Testis (tissue), 3 donors: ENCODE measurements around the gene CCKAR. TPM values are rescaled to one million over a fixed set of nuclear protein-coding genes. Genes with fewer than 3 reads are reported as not detected.

ENCODE experiments used
- DNase-seq: peaks from one replicate; pipeline ENCODE4 v3.0.0-alpha.2; 2019
- H3K27ac ChIP-seq, 2 donors: fragments of 200-600 bp; sonication (generic); one replicate each; pipeline ENCODE4 v1.5.1; 2019
- H3K27me3 ChIP-seq: fragments of 200-600 bp; sonication (generic); one replicate; pipeline ENCODE4 v1.5.1; 2019
- H3K36me3 ChIP-seq: fragments of 200-600 bp; sonication (generic); one replicate; pipeline ENCODE4 v1.5.1; 2017; ENCODE audit warnings: low read depth; ENCODE audit errors: missing control alignments
- H3K4me1 ChIP-seq: fragments of 200-600 bp; sonication (generic); one replicate; pipeline ENCODE4 v1.5.1; 2019
- H3K4me3 ChIP-seq, 2 donors: fragments of 200-600 bp; sonication (generic); one replicate each; pipeline ENCODE4 v1.5.1; 2017 to 2019
- H3K9me3 ChIP-seq: fragments of 200-600 bp; sonication (generic); one replicate; pipeline ENCODE4 v1.5.1; 2017
- CTCF ChIP-seq, 3 experiments: fragments of 450-650 bp in 2 of 3; fragments of 200-600 bp in 1 of 3; sonication (generic) in 1 of 3; IDR thresholded peaks; one replicate each; pipeline ENCODE4 v1.5.1; 2016 to 2019; ENCODE audit warnings: antibody characterized with exemption in 3 of 3, mild to moderate bottlenecking in 2 of 3, moderate library complexity in 1 of 3
- POLR2A ChIP-seq: fragments of 450-650 bp; IDR thresholded peaks from one replicate; pipeline ENCODE4 v1.6.1; 2017; ENCODE audit warnings: antibody characterized with exemption, mild to moderate bottlenecking, moderate library complexity
- WGBS, 2 donors: methylation state at CpG; one replicate each; pipeline ENCODE4 v1.1.5; 2018; 5-methylcytosine and 5-hydroxymethylcytosine counted together
- intact Hi-C: fragments of 100-400 bp; cut with DNase I; formaldehyde crosslinking; loops from one replicate; pipeline ENCODE4 v1.15.1; 2023; ENCODE audit warnings: low total_unique reads
- polyA plus RNA-seq: library from polyadenylated mRNA; stranded (reverse); fragments of 350-450 nt; fragmentation: Illumina TruSeq; extraction: RNeasy Lipid Tissue Mini Kit (QIAGEN cat#74804); gene quantifications from one replicate; pipeline ENCODE4 v1.2.3, GENCODE V29; 2014; ENCODE audit warnings: low read depth, low replicate concordance; ENCODE audit not compliant: insufficient read depth
- total RNA-seq, 2 donors: library from RNA; depleted of rRNA; stranded (reverse); fragments of >200 nt; gene quantifications; one replicate each; pipeline ENCODE4 v1.2.3, GENCODE V29; 2016

CCKAR gene
- total and polyA plus RNA-seq, 3 donors from 2014 or later, result 0.56 TPM; not detected in 2

GRCh38 chr4:26484516-26484915 is 5.8 kb downstream of the CCKAR start:
- H3K4me1 ChIP-seq, result no peaks in the 10 kb centered on the region
- WGBS, 2 donors, result 69 to 83% methylated on average over 5 of the region's 5 CpGs

GRCh38 chr4:26484032-26484515 is 6.2 kb downstream of the CCKAR start:
- H3K36me3 ChIP-seq, result no peaks in the 10 kb centered on the region
- H3K9me3 ChIP-seq, result no peaks in the 10 kb centered on the region
- intact Hi-C loops, result no loop called here
- 32 to 43% methylated on average over 2 of the region's 2 CpGs for WGBS, 2 donors
- no peak for DNase-seq
- TF ChIP-seq POLR2A (no peak), CTCF (IDR thresholded peaks at IDR 0.05) (no peak)
- no peak overlapping the region for H3K4me3 ChIP-seq
- no peaks in the 10 kb centered on the region for H3K4me1 ChIP-seq
- H3K27ac ChIP-seq, result no peak overlapping the region
- no peaks in the 10 kb centered on the region for H3K27me3 ChIP-seq

More at GRCh38 chr4:26484516-26484915, 5.8 kb downstream of the CCKAR start:
- intact Hi-C loops, result no loop called here
- Histone ChIP-seq H3K36me3 (no peaks in the 10 kb centered on the region), H3K9me3 (no peaks in the 10 kb centered on the region), H3K27ac (no peak overlapping the region), H3K27me3 (no peaks in the 10 kb centered on the region), H3K4me3 (no peak overlapping the region)
- no peak for DNase-seq
- no peak for TF ChIP-seq CTCF (IDR thresholded peaks at IDR 0.05)
- TF ChIP-seq POLR2A, result no peak

GRCh38 chr4:26482508-26483462 is 7.5 kb downstream of the CCKAR start:
- Histone ChIP-seq H3K27ac (no peak overlapping the region), H3K27me3 (no peaks in the 10 kb centered on the region), H3K4me1 (no peaks in the 10 kb centered on the region), H3K4me3 (no peak overlapping the region), H3K9me3 (no peaks in the 10 kb centered on the region), H3K36me3 (no peaks in the 10 kb centered on the region)
- WGBS, 2 donors, result 44 to 57% methylated on average over 3 of the region's 3 CpGs
- TF ChIP-seq POLR2A, result no peak
- TF ChIP-seq CTCF (IDR thresholded peaks at IDR 0.05), result no peak
- intact Hi-C loops, result no loop called here
- DNase-seq, result no peak

- no peaks in the 10 kb centered on the region for H3K9me3 ChIP-seq
- no peak for DNase-seq
- no peaks in the 10 kb centered on the region for H3K36me3 ChIP-seq
- intact Hi-C loops, result no loop called here
- H3K27me3 ChIP-seq, result no peaks in the 10 kb centered on the region
- no peak overlapping the region for H3K4me3 ChIP-seq
- 76 to 84% methylated on average over 13 of the region's 13 CpGs for WGBS, 2 donors
- H3K4me1 ChIP-seq, result no peaks in the 10 kb centered on the region
- no peak overlapping the region for H3K27ac ChIP-seq
- no peak for TF ChIP-seq POLR2A
Measured at GRCh38 chr4:26478330-26478729, 12.0 kb downstream of the CCKAR start.

GRCh38 chr4:26476545-26476944 is 13.7 kb downstream of the CCKAR start:
- Histone ChIP-seq H3K4me1 (no peaks in the 10 kb centered on the region), H3K27me3 (no peaks in the 10 kb centered on the region), H3K36me3 (no peaks in the 10 kb centered on the region), H3K9me3 (no peaks in the 10 kb centered on the region), H3K27ac (no peak overlapping the region), H3K4me3 (no peak overlapping the region)
- intact Hi-C loops, result no loop called here
- no peak for DNase-seq
- TF ChIP-seq POLR2A (no peak), CTCF (IDR thresholded peaks at IDR 0.05) (no peak)
- WGBS, 2 donors, result 67 to 72% methylated on average over 5 of the region's 5 CpGs
